NB4 (cell line): ENCODE data around the gene CCNE1.

Experiments used
- MYC ChIP-seq: IDR thresholded peaks from 2 replicates; pipeline ENCODE4 v1.6.1; 2011; ENCODE audit warnings: low read depth, low read length
- TF ChIP-seq, protein P1 (sequence below): IDR thresholded peaks from one replicate; pipeline ENCODE4 v1.5.1; 2012; ENCODE audit warnings: low read depth, low read length

DNA sequence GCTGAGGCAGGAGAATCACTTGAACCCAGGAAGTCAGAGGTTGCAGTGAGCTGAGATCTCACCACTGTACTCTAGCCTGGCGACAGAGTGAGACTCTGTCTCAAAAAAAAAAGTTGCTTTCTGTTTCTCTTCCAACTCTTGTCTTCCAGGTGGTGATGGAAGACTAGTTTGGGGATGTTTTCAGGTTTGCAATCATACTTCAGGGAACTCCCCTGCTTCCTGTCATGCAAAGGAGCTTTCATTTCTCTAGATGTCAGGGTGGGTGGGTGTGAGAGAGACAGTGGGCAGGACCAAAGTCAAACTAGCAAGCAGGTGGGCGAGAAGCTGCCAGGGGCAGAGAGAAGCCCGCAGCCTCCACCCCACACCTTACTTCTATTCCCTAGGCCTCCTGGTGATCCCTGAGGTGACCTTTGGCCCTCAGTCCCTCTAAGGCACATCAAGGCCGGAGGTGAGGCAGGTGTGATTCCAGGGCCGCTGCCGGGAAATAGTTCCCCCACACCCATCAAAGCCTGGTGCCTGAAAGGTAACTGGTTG lies 25.7 kb downstream of the CCNE1 start:
- TF ChIP-seq, protein P1, sequence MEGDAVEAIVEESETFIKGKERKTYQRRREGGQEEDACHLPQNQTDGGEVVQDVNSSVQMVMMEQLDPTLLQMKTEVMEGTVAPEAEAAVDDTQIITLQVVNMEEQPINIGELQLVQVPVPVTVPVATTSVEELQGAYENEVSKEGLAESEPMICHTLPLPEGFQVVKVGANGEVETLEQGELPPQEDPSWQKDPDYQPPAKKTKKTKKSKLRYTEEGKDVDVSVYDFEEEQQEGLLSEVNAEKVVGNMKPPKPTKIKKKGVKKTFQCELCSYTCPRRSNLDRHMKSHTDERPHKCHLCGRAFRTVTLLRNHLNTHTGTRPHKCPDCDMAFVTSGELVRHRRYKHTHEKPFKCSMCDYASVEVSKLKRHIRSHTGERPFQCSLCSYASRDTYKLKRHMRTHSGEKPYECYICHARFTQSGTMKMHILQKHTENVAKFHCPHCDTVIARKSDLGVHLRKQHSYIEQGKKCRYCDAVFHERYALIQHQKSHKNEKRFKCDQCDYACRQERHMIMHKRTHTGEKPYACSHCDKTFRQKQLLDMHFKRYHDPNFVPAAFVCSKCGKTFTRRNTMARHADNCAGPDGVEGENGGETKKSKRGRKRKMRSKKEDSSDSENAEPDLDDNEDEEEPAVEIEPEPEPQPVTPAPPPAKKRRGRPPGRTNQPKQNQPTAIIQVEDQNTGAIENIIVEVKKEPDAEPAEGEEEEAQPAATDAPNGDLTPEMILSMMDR, result no peak
- TF ChIP-seq MYC, result no peak
